Pancreas (tissue), 10 donors: ENCODE results near the gene ATF4. TPM values are rescaled to one million over a fixed set of nuclear protein-coding genes. Genes with fewer than 3 reads are reported as not detected.

Source experiments
- ATAC-seq, 4 donors: fragments of 200-7000 bp; cut with Tn5 transposase; one replicate each; pipeline versions ENCODE4 v1.8.0 to v1.9.1; 2020; ENCODE audit warnings: mild to moderate bottlenecking in 4 of 4, moderate library complexity in 4 of 4
- DNase-seq, 6 donors: peaks; one replicate each; pipeline ENCODE4 v3.0.0-alpha.2; 2020
- FAIRE-seq: peaks from 2 replicates; lab custom pipeline; 2012; peaks lifted over from hg19 to GRCh38; lab: Jason Lieb, UNC
- H3K27ac ChIP-seq, 4 donors: fragments of 200-600 bp; sonication (generic); 1 replicate in 3 of 4; 2 replicates in 1 of 4; pipeline versions ENCODE4 v1.5.0 to v1.8.0; 2020
- H3K27me3 ChIP-seq, 4 donors: fragments of 200-600 bp; one replicate each; pipeline ENCODE4 v1.8.0; 2021
- H3K36me3 ChIP-seq, 3 donors: fragments of 200-600 bp; sonication (generic) in 1 of 3; one replicate each; pipeline versions ENCODE4 v1.5.0 to v1.8.0; 2020 to 2021
- H3K4me1 ChIP-seq, 3 donors: fragments of 200-600 bp; one replicate each; pipeline ENCODE4 v1.8.0; 2021
- H3K4me3 ChIP-seq, 4 donors: fragments of 200-600 bp; sonication (generic) in 2 of 4; one replicate each; pipeline versions ENCODE4 v1.5.0 to v1.8.0; 2020 to 2021
- H3K9me3 ChIP-seq, 4 donors: fragments of 200-600 bp; one replicate each; pipeline ENCODE4 v1.8.0; 2021
- CTCF ChIP-seq, 4 donors: fragments of 200-600 bp; sonication (generic) in 3 of 4; IDR thresholded peaks; one replicate each; pipeline versions ENCODE4 v1.5.0 to v1.8.0; 2021; ENCODE audit warnings: antibody characterized with exemption in 4 of 4
- WGBS, 2 donors: extraction: QIAGEN DNeasy Blood & Tissue Kit; methylation state at CpG; one replicate each; pipeline ENCODE4 v1.1.7; 2013; 5-methylcytosine and 5-hydroxymethylcytosine counted together
- intact Hi-C, 3 donors: fragments of 100-400 bp; cut with DNase I; formaldehyde crosslinking; loops; one replicate each; pipeline versions ENCODE4 v1.11.1 to v1.14.2; 2022
- polyA plus RNA-seq, 2 donors: library from polyadenylated mRNA; stranded (reverse); fragments of 200-250 nt; gene quantifications; one replicate each; pipeline ENCODE4 v1.2.3, GENCODE V29; 2013
- total RNA-seq, 6 donors: library from RNA; stranded (reverse); fragmentation: NEBNext Ultra II Directional in 4 of 6; extraction: Animal tissue kit (Norgen Biotek cat#: 25700) in 4 of 6; gene quantifications; one replicate each; pipeline versions ENCODE4 v1.2.1 to v1.2.4, GENCODE V29; 2021 to 2023
- donor health status: healthy with polysubstance abuse.
- donor health status: DM: no; HTN: no; CAD: no; lungs with moderate emphysema.
- donor health status: DM: no; HTN: no; CAD: no.
- donor health status: control.
- donor health status: control.
- donor health status: Bipolar disorder and iron deficiency.
- donor health status: DM: yes; HTN: yes; CAD: no.
- donor health status: DM: no; HTN: no; CAD: no.
- donor health status: DM: no; HTN: no; CAD: no.
- donor health status: DM: yes; HTN: yes; CAD: no.

The ATF4 gene
- total and polyA plus RNA-seq, 8 donors = 155 to 472 (median 258) TPM

GRCh38 chr22:39565414-39565944 is 45.1 kb downstream of the ATF4 start:
- no peak overlapping the region for H3K27ac ChIP-seq
- no peaks in the 10 kb centered on the region for H3K27me3 ChIP-seq
- WGBS, 2 donors = 91 to 96% methylated on average over 5 of the region's 5 CpGs
- DNase-seq (no peak), FAIRE-seq (no peak), ATAC-seq (no peak)
- TF ChIP-seq CTCF (IDR thresholded peaks at IDR 0.05) = no peak
- no peaks in the 10 kb centered on the region for H3K36me3 ChIP-seq
- intact Hi-C loops = no loop called here
- no peaks in the 10 kb centered on the region for H3K4me1 ChIP-seq
- no peaks in the 10 kb centered on the region for H3K9me3 ChIP-seq
- no peak overlapping the region for H3K4me3 ChIP-seq

DNA sequence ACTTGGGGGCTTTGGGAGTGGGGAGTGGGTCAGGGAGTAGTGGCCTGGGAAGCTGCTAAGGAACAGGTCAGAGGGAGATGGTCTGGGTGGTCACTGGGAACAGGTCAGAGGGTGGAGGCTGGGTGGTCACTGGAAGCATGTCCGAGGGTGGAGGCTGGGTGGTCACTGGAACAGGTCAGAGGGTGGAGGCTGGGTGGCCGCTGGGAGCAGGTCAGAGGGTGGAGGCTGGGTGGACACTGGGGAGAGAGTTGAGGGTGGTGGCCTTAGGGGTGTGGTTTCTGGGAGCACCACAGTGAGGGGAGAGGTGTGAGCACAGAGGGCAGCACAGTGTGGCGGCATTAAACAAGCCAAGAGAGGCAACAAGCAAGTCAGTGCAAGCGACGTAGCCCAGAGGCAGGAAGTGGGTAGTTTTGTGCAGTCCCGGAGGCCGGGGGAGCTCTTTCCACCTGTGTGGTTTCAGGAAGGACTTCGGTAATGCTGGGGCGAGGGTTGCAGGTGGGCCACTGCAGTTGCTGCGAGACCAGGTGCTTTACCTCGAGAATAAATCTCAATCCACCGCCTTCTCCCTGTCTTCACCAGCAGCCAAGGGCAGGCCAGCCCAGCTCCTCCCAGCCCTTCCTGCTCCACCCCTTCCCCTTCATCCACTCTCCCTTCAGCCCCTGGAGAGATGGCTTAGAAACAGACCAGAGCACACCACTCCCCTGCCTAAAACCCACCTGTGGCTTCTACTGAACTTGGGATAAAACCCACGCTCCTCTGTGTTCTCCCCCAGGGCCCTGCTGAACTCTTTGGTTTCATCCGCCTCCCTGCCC is 47.0 kb downstream of the ATF4 start:
- DNase-seq (no peak), FAIRE-seq (no peak), ATAC-seq (no peak)
- 73 to 76% methylated on average over 14 of the region's 14 CpGs for whole genome bisulfite sequencing, 2 donors
- Histone ChIP-seq H3K27ac (no peak overlapping the region), H3K9me3 (no peaks in the 10 kb centered on the region), H3K36me3 (no peaks in the 10 kb centered on the region), H3K4me1 (no peaks in the 10 kb centered on the region), H3K4me3 (no peak overlapping the region), H3K27me3 (no peaks in the 10 kb centered on the region)
- intact Hi-C loops = no loop called here
- TF ChIP-seq CTCF (IDR thresholded peaks at IDR 0.05) = no peak

DNA sequence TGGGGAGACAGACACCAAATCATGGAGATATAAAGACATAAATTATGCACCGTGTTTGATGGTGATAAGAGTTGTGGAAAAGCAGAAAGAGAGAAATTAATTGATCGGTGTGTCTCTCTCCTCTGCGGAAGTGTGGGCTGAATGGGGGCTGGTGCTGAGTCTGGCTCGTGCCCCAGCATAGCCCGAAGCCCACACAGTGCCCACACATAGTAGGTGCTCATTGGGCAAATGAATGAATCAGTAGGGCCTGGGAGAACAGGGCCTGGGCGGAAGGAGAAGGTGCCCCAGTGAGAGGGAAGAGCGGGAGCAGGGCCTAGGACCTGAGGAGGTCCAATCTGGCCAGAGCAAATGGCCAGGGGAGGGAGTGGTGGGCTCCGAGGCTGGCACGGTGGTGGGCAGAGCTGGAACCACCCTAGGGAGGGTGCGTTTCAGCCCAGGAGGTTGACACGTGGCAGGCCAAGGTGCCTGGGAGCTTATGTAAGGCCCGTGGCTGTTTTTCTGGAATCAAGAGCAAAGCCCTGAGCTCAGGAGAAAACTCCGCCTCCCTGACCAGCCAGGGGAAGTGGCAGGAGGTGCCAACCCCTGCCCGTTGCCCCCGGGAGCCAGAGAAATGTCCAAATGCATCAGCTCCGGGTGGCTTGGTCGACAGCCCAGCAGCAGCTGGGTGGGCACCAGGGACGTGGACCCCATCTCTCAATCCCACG is 48.1 kb downstream of the ATF4 start:
- DNase-seq (no peak), ATAC-seq (no peak), FAIRE-seq (no peak)
- no peaks in the 10 kb centered on the region for H3K9me3 ChIP-seq
- no peaks in the 10 kb centered on the region for H3K36me3 ChIP-seq
- no peak for TF ChIP-seq CTCF (IDR thresholded peaks at IDR 0.05)
- intact Hi-C loops = no loop called here
- no peak overlapping the region for H3K27ac ChIP-seq
- H3K27me3 ChIP-seq = no peaks in the 10 kb centered on the region
- no peak overlapping the region for H3K4me3 ChIP-seq
- 64% methylated on average over 19 of the region's 19 CpGs for WGBS, 2 donors
- H3K4me1 ChIP-seq = no peaks in the 10 kb centered on the region

GRCh38 chr22:39569066-39569465 is 48.7 kb downstream of the ATF4 start:
- Histone ChIP-seq H3K9me3 (no peaks in the 10 kb centered on the region), H3K4me1 (no peaks in the 10 kb centered on the region), H3K27ac (no peak overlapping the region), H3K4me3 (no peak overlapping the region), H3K36me3 (no peaks in the 10 kb centered on the region), H3K27me3 (no peaks in the 10 kb centered on the region)
- DNase-seq = no peak
- no peak for TF ChIP-seq CTCF (IDR thresholded peaks at IDR 0.05)
- 90 to 97% methylated on average over 7 of the region's 7 CpGs for WGBS, 2 donors
- FAIRE-seq = no peak
- ATAC-seq = no peak
- intact Hi-C loops = no loop called here
